ENCODE measurements around the gene ZG16B.

The ZG16B gene

GRCh38 chr16:2787961-2788360 is 42.1 kb upstream of the ZG16B start:
- no peak for ATAC-seq
- TF ChIP-seq ZFP30 (CRISPR knock-in tag; IDR thresholded peaks at IDR 0.05) (no peak), ZFP3 (CRISPR knock-in tag; IDR thresholded peaks at IDR 0.05) (no peak), PATZ1 (CRISPR knock-in tag; IDR thresholded peaks at IDR 0.05; ENCODE audit: borderline replicate concordance) (no peak), SNAI2 (CRISPR knock-in tag; IDR thresholded peaks at IDR 0.05) (no peak), ZC3H10 (CRISPR knock-in tag; IDR thresholded peaks at IDR 0.05) (no peak), GLIS3 (CRISPR knock-in tag; IDR thresholded peaks at IDR 0.05) (no peak), TOX (CRISPR knock-in tag; IDR thresholded peaks at IDR 0.05; ENCODE audit: borderline replicate concordance) (no peak), ZNF70 (CRISPR knock-in tag; IDR thresholded peaks at IDR 0.05) (no peak), ESRRG (CRISPR knock-in tag; IDR thresholded peaks at IDR 0.05) (no peak), RARB (CRISPR knock-in tag; IDR thresholded peaks at IDR 0.05) (no peak), ISL1 (CRISPR knock-in tag; IDR thresholded peaks at IDR 0.05) (no peak)
- TF ChIP-seq, protein P1, sequence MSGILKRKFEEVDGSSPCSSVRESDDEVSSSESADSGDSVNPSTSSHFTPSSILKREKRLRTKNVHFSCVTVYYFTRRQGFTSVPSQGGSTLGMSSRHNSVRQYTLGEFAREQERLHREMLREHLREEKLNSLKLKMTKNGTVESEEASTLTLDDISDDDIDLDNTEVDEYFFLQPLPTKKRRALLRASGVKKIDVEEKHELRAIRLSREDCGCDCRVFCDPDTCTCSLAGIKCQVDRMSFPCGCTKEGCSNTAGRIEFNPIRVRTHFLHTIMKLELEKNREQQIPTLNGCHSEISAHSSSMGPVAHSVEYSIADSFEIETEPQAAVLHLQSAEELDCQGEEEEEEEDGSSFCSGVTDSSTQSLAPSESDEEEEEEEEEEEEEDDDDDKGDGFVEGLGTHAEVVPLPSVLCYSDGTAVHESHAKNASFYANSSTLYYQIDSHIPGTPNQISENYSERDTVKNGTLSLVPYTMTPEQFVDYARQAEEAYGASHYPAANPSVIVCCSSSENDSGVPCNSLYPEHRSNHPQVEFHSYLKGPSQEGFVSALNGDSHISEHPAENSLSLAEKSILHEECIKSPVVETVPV (CRISPR knock-in tag; IDR thresholded peaks at IDR 0.05): no peak

DNA sequence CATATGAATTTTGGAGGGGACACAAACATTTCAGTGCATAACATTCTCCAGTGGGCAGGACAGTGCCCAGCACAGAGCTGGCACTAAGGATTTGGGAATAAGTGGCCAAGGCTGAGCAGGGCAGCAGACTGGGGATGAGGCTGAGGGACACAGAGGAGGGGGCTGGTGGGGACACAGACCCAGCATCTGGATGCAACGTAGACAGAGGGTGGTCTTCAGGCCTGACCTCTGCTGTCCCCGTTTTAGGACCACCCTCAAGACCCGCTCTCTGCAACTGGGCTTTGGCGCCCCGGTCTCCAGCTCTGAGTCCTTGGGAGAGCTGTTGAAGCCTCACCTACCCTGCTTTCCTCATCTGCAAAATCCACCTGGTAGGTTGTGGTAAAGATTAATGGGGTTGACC is 39.5 kb upstream of the ZG16B start:
- no peak for TF ChIP-seq PATZ1 (CRISPR knock-in tag; IDR thresholded peaks at IDR 0.05; ENCODE audit: borderline replicate concordance)
- TF ChIP-seq ZNF70 (CRISPR knock-in tag; IDR thresholded peaks at IDR 0.05): no peak
- TF ChIP-seq, protein P2, sequence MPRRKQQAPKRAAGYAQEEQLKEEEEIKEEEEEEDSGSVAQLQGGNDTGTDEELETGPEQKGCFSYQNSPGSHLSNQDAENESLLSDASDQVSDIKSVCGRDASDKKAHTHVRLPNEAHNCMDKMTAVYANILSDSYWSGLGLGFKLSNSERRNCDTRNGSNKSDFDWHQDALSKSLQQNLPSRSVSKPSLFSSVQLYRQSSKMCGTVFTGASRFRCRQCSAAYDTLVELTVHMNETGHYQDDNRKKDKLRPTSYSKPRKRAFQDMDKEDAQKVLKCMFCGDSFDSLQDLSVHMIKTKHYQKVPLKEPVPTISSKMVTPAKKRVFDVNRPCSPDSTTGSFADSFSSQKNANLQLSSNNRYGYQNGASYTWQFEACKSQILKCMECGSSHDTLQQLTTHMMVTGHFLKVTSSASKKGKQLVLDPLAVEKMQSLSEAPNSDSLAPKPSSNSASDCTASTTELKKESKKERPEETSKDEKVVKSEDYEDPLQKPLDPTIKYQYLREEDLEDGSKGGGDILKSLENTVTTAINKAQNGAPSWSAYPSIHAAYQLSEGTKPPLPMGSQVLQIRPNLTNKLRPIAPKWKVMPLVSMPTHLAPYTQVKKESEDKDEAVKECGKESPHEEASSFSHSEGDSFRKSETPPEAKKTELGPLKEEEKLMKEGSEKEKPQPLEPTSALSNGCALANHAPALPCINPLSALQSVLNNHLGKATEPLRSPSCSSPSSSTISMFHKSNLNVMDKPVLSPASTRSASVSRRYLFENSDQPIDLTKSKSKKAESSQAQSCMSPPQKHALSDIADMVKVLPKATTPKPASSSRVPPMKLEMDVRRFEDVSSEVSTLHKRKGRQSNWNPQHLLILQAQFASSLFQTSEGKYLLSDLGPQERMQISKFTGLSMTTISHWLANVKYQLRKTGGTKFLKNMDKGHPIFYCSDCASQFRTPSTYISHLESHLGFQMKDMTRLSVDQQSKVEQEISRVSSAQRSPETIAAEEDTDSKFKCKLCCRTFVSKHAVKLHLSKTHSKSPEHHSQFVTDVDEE (CRISPR knock-in tag; IDR thresholded peaks at IDR 0.05): no peak
- TF ChIP-seq, protein P3, sequence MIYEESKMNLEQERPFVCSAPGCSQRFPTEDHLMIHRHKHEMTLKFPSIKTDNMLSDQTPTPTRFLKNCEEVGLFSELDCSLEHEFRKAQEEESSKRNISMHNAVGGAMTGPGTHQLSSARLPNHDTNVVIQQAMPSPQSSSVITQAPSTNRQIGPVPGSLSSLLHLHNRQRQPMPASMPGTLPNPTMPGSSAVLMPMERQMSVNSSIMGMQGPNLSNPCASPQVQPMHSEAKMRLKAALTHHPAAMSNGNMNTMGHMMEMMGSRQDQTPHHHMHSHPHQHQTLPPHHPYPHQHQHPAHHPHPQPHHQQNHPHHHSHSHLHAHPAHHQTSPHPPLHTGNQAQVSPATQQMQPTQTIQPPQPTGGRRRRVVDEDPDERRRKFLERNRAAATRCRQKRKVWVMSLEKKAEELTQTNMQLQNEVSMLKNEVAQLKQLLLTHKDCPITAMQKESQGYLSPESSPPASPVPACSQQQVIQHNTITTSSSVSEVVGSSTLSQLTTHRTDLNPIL (CRISPR knock-in tag; IDR thresholded peaks at IDR 0.05; ENCODE audit: low read depth): no peak
- TF ChIP-seq OSR1 (CRISPR knock-in tag; IDR thresholded peaks at IDR 0.05): no peak
- TF ChIP-seq CSDC2 (CRISPR knock-in tag; IDR thresholded peaks at IDR 0.05): no peak
- ATAC-seq: no peak

DNA sequence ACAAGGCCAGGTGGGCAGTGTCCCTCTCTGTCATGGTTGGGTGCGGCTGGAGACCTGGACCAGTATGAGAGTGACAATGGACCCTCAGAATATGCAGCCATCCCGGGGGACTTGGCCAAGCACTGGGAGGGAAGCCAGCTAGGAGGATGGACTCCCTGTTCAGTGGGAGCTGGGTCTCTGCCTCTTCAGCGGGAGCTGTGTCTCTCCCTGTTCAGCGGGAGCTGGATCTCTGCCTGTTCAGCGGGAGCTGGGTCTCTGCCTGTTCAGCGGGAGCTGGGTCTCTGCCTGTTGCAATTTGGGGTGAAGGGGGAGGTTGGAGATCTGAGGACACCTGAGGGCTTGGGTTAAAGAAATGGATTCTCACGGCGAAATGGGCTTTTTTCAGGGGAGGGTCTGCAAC is 38.9 kb upstream of the ZG16B start:
- no peak for TF ChIP-seq ZNF70 (CRISPR knock-in tag; IDR thresholded peaks at IDR 0.05)
- TF ChIP-seq TCF4 (CRISPR knock-in tag; IDR thresholded peaks at IDR 0.05; ENCODE audit: borderline replicate concordance): no peak
- TF ChIP-seq TOX (CRISPR knock-in tag; IDR thresholded peaks at IDR 0.05; ENCODE audit: borderline replicate concordance): no peak
- TF ChIP-seq, protein P1 (CRISPR knock-in tag; IDR thresholded peaks at IDR 0.05): no peak
- TF ChIP-seq GLIS3 (CRISPR knock-in tag; IDR thresholded peaks at IDR 0.05): no peak
- ATAC-seq: no peak

- TF ChIP-seq, protein P4, sequence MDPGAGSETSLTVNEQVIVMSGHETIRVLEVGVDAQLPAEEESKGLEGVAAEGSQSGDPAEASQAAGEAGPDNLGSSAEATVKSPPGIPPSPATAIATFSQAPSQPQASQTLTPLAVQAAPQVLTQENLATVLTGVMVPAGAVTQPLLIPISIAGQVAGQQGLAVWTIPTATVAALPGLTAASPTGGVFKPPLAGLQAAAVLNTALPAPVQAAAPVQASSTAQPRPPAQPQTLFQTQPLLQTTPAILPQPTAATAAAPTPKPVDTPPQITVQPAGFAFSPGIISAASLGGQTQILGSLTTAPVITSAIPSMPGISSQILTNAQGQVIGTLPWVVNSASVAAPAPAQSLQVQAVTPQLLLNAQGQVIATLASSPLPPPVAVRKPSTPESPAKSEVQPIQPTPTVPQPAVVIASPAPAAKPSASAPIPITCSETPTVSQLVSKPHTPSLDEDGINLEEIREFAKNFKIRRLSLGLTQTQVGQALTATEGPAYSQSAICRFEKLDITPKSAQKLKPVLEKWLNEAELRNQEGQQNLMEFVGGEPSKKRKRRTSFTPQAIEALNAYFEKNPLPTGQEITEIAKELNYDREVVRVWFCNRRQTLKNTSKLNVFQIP (CRISPR knock-in tag; IDR thresholded peaks at IDR 0.05; ENCODE audit: borderline replicate concordance, low read depth): no peak
- no peak for TF ChIP-seq CSDC2 (CRISPR knock-in tag; IDR thresholded peaks at IDR 0.05)
- no peak for TF ChIP-seq ZFP30 (CRISPR knock-in tag; IDR thresholded peaks at IDR 0.05)
- TF ChIP-seq GLIS3 (CRISPR knock-in tag; IDR thresholded peaks at IDR 0.05): no peak
- ATAC-seq: no peak
Measured at GRCh38 chr16:2792940-2793339, 37.2 kb upstream of the ZG16B start.

Data from SK-N-SH treated with all-trans-retinoic acid at 6 μM for 48 hours (cell line).